SU-DHL-6 (cell line): ENCODE results near the gene CLSTN2.

Source experiments
- H2AFZ ChIP-seq: fragments of 200-600 bp; sonication (generic); 2 replicates; pipeline ENCODE4 v1.6.1; 2014; ENCODE audit warnings: low read depth, mild to moderate bottlenecking, moderate library complexity, mixed read lengths, antibody characterized with exemption, low read length; ENCODE audit not compliant: severe bottlenecking
- H3F3A ChIP-seq: fragments of 200-600 bp; shearing (Covaris generic); 2 replicates; pipeline ENCODE4 v1.6.0; 2016; ENCODE audit warnings: antibody characterized with exemption, mild to moderate bottlenecking; ENCODE audit not compliant: insufficient read depth
- H3K27ac ChIP-seq: fragments of 200-600 bp; sonication (generic); 2 replicates; pipeline ENCODE4 v1.5.1; 2016; ENCODE audit warnings: low read depth, mild to moderate bottlenecking, low read length, moderate library complexity, mixed read lengths
- H3K27me3 ChIP-seq: fragments of 200-600 bp; sonication (generic), shearing (Covaris generic); 2 replicates; pipeline ENCODE4 v1.6.0; 2014; ENCODE audit warnings: mild to moderate bottlenecking, low read length
- H3K36me3 ChIP-seq: fragments of 200-600 bp; sonication (generic); 2 replicates; pipeline ENCODE4 v1.6.1; 2014; ENCODE audit warnings: mild to moderate bottlenecking, low read length, mixed read lengths
- H3K4me2 ChIP-seq: fragments of 300-600, 200-600 bp; shearing (Covaris generic), sonication (generic); 2 replicates; pipeline ENCODE4 v1.6.0; 2014; ENCODE audit warnings: low read length, low read depth, mild to moderate bottlenecking; ENCODE audit not compliant: poor library complexity, severe bottlenecking
- H3K4me3 ChIP-seq: fragments of 200-600 bp; sonication (generic); 2 replicates; pipeline ENCODE4 v1.5.1; 2014; ENCODE audit warnings: antibody characterized with exemption, low read length, mild to moderate bottlenecking, mixed read lengths; ENCODE audit not compliant: insufficient read depth, poor library complexity, severe bottlenecking
- H3K79me2 ChIP-seq: fragments of 200-600 bp; sonication (generic); 2 replicates; pipeline ENCODE4 v1.6.1; 2014; ENCODE audit warnings: mild to moderate bottlenecking, low read length, moderate library complexity; ENCODE audit not compliant: insufficient read depth
- H3K9ac ChIP-seq: fragments of 200-600 bp; sonication (generic); 2 replicates; pipeline ENCODE4 v1.7.0; 2014; ENCODE audit warnings: mild to moderate bottlenecking, low read length
- H3K9me2 ChIP-seq: fragments of 200-600 bp; sonication (generic); replicated peaks from 2 replicates; pipeline ENCODE4 v1.6.1; 2014; ENCODE audit warnings: low read length; ENCODE audit not compliant: insufficient read depth
- H3K9me3 ChIP-seq: fragments of 200-600 bp; sonication (generic); 2 replicates; pipeline ENCODE4 v1.6.1; 2014; ENCODE audit warnings: low read length, mixed read lengths; ENCODE audit not compliant: insufficient read depth
- H4K20me1 ChIP-seq: fragments of 200-600 bp; sonication (generic); 2 replicates; pipeline ENCODE4 v1.6.1; 2014; ENCODE audit warnings: low read depth, mild to moderate bottlenecking, antibody characterized with exemption, low read length, moderate library complexity, mixed read lengths
- EZH2phosphoT487 ChIP-seq: fragments of 200-600 bp; sonication (generic), shearing (Covaris generic); conservative IDR thresholded peaks from 2 replicates; pipeline ENCODE4 v1.6.1; 2018; ENCODE audit warnings: mild to moderate bottlenecking, antibody characterized with exemption, low read length, moderate library complexity, mixed read lengths
- TF ChIP-seq, protein P1 (sequence below): fragments of 200-600 bp; sonication (generic); IDR thresholded peaks from one replicate; pipeline ENCODE4 v1.5.1; 2017; ENCODE audit warnings: antibody characterized with exemption, mild to moderate bottlenecking, low read length, moderate library complexity; ENCODE audit not compliant: insufficient read depth, poor library complexity, severe bottlenecking

CLSTN2 gene

DNA sequence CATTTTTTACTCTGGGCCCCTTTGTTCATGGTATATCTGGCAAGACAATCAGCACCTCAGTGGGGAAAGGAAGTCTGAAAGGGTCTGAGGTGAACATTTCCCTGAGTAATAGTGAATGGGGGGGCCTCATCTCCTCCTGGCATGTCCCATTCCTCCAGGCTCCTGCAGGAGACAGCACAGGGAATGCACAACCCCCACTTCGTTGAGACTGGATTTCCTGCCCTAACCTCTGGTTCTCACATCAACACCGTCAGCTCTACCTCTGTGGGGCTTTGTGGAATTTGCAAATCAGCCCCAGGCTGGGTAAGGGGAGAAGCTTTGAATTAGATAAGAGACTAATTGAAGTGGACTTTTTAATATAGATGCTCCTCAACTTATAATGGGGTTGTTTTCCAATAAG, 574.5 kb downstream of the CLSTN2 start:
- no peak overlapping the region for H3K4me2 ChIP-seq
- H3K4me3 ChIP-seq: no peak overlapping the region
- H3K9ac ChIP-seq: no peak overlapping the region
- no peaks in the 10 kb centered on the region for H3F3A ChIP-seq
- H3K36me3 ChIP-seq: no peaks in the 10 kb centered on the region
- no peaks in the 10 kb centered on the region; the same call in 1 of the 2 replicates for H3K27me3 ChIP-seq
- no peaks in the 10 kb centered on the region for H3K9me2 ChIP-seq
- H3K27ac ChIP-seq: no peak overlapping the region
- H4K20me1 ChIP-seq: no peaks in the 10 kb centered on the region
- H2AFZ ChIP-seq: no peak overlapping the region
- no peaks in the 10 kb centered on the region for H3K79me2 ChIP-seq
- no peak for TF ChIP-seq EZH2phosphoT487
- TF ChIP-seq, protein P1, sequence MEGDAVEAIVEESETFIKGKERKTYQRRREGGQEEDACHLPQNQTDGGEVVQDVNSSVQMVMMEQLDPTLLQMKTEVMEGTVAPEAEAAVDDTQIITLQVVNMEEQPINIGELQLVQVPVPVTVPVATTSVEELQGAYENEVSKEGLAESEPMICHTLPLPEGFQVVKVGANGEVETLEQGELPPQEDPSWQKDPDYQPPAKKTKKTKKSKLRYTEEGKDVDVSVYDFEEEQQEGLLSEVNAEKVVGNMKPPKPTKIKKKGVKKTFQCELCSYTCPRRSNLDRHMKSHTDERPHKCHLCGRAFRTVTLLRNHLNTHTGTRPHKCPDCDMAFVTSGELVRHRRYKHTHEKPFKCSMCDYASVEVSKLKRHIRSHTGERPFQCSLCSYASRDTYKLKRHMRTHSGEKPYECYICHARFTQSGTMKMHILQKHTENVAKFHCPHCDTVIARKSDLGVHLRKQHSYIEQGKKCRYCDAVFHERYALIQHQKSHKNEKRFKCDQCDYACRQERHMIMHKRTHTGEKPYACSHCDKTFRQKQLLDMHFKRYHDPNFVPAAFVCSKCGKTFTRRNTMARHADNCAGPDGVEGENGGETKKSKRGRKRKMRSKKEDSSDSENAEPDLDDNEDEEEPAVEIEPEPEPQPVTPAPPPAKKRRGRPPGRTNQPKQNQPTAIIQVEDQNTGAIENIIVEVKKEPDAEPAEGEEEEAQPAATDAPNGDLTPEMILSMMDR: no peak
- no peaks in the 10 kb centered on the region for H3K9me3 ChIP-seq

DNA sequence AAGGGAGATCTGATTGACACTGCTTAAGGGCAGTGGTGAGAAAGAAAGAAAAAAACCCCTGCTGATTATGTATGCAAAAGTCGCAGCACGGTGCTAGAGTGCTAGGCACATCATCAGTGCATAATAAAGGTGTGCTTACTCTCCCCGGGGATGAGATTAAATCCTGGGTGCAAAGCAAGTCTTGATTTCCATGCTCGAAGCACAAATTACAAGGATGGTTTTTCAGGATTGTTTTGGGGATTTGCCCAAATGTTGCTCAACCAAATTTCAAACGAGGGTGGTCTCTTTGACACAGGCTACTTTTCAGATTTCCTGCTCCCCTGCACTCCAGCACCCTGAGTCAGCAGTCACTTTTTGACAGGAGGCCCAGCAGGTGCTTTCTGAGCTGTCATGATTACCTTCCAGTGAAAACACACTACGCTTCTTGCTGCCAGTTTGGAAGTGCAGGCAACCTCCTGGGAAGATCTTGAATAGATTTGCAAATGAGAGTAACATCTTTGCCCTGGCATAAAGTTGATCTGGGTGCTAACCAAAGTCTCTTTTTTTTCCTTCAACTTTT, 575.4 kb downstream of the CLSTN2 start:
- Histone ChIP-seq H3K4me3 (no peak overlapping the region), H2AFZ (no peak overlapping the region), H3F3A (no peaks in the 10 kb centered on the region), H3K9ac (no peak overlapping the region), H3K9me3 (no peaks in the 10 kb centered on the region), H3K27me3 (no peaks in the 10 kb centered on the region), H3K9me2 (no peaks in the 10 kb centered on the region), H3K79me2 (no peaks in the 10 kb centered on the region), H4K20me1 (no peaks in the 10 kb centered on the region), H3K36me3 (no peaks in the 10 kb centered on the region), H3K27ac (no peak overlapping the region), H3K4me2 (no peak overlapping the region)
- TF ChIP-seq EZH2phosphoT487: no peak
- TF ChIP-seq, protein P1: no peak

DNA sequence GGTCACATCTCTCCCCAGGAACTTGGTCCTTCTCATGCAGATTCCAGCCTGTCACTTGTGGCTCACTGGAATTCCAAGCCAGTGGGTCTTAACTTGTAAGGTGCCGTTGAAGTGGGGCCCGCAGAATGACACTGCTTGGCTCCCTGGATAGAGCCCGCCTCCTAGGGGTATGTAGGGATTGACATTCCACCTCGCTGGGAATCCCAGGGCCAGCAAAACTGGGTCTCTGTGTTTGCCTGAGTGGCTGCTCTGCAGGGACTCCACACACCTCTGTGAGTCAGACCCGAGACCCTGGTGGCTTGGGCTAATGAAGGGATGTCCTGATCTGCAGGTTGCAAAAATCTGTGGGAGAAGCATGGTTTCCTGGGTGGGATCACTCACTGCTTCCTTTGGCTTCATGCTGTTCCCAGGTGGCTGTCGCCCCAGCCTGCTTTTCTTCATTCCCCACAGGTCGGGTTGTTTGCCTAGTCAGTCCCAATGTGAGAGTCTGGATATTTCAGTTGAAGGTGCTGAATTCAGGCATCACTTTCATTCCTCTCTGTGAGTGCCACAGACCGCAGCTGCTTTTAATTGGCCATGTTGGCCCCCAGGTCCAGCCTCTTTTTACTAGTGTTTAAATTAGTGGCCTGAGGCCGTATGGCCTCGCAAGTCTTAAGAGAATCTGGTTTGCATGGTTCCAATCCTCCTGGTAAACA, 586.9 kb downstream of the CLSTN2 start:
- H4K20me1 ChIP-seq: no peaks in the 10 kb centered on the region
- no peak overlapping the region for H3K4me3 ChIP-seq
- H3K79me2 ChIP-seq: no peaks in the 10 kb centered on the region
- no peaks in the 10 kb centered on the region for H3F3A ChIP-seq
- no peaks in the 10 kb centered on the region for H3K27me3 ChIP-seq
- TF ChIP-seq, protein P1: no peak
- no peak for TF ChIP-seq EZH2phosphoT487
- no peak overlapping the region for H3K4me2 ChIP-seq
- H3K9me2 ChIP-seq: no peaks in the 10 kb centered on the region
- H3K9ac ChIP-seq: no peak overlapping the region
- H3K36me3 ChIP-seq: no peaks in the 10 kb centered on the region
- H2AFZ ChIP-seq: no peak overlapping the region
- no peak overlapping the region for H3K27ac ChIP-seq
- H3K9me3 ChIP-seq: no peaks in the 10 kb centered on the region
